Left ventricle myocardium inferior (tissue), 1 donor: Measurements from ENCODE around the gene PARD3B. TPM values are rescaled to one million over a fixed set of nuclear protein-coding genes. Genes with fewer than 3 reads are reported as not detected.

Experiments used
- DNase-seq: peaks from one replicate; pipeline ENCODE4 v3.0.0-alpha.2; 2020
- H3K27ac ChIP-seq: fragments of 200-600 bp; replicated peaks from 2 replicates; pipeline ENCODE4 v1.8.0; 2021
- H3K27me3 ChIP-seq: fragments of 200-600 bp; 2 replicates; pipeline ENCODE4 v1.8.0; 2021; ENCODE audit warnings: low read depth
- H3K36me3 ChIP-seq: fragments of 200-600 bp; 2 replicates; pipeline ENCODE4 v1.8.0; 2021
- H3K4me1 ChIP-seq: fragments of 200-600 bp; 2 replicates; pipeline ENCODE4 v1.8.0; 2021
- H3K4me3 ChIP-seq: fragments of 200-600 bp; 2 replicates; pipeline ENCODE4 v1.8.0; 2021; ENCODE audit warnings: mild to moderate bottlenecking, moderate library complexity
- H3K9me3 ChIP-seq: fragments of 200-600 bp; replicated peaks from 2 replicates; pipeline ENCODE4 v1.8.0; 2021
- intact Hi-C: fragments of 100-400 bp; cut with micrococcal nuclease; formaldehyde crosslinking; loops from one replicate; pipeline ENCODE4 v1.11.0; 2022
- total RNA-seq: library from RNA; stranded (reverse); fragmentation: NEBNext Ultra II Directional; extraction: Animal tissue kit (Norgen Biotek cat#: 25700); gene quantifications from one replicate; pipeline ENCODE4 v1.2.1, GENCODE V29; 2021
- TF ChIP-seq, protein P1 (sequence below): fragments of 200-600 bp; IDR thresholded peaks from 2 replicates; pipeline ENCODE4 v1.8.0; 2021; ENCODE audit warnings: antibody characterized with exemption, mild to moderate bottlenecking, borderline replicate concordance
- donor health status: DM: no; HTN: yes; CAD: no; lungs with severe emphysema.

The PARD3B gene
- total RNA-seq, 1 donor from 2014 or later = 9.1 TPM

DNA sequence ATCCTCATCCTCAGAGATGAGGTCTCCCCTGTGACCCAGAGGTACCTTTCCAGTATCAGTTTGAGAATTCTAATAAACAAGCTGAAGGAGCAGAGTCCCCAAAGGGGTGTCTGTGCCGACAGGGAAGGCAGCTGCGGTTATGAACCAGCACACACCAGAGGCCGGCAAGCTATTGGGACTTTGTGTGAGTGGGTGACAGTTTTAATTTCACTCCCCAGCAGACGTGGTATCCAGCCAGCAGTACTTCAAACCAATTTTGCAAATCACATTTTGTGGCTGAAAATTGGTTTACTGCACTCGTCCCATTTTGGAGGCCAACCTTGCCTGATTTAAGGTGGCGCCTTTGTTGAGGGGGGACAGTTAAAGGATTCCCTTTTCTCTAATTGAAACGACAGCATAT is 1034.1 kb downstream of the PARD3B start:
- TF ChIP-seq, protein P1, sequence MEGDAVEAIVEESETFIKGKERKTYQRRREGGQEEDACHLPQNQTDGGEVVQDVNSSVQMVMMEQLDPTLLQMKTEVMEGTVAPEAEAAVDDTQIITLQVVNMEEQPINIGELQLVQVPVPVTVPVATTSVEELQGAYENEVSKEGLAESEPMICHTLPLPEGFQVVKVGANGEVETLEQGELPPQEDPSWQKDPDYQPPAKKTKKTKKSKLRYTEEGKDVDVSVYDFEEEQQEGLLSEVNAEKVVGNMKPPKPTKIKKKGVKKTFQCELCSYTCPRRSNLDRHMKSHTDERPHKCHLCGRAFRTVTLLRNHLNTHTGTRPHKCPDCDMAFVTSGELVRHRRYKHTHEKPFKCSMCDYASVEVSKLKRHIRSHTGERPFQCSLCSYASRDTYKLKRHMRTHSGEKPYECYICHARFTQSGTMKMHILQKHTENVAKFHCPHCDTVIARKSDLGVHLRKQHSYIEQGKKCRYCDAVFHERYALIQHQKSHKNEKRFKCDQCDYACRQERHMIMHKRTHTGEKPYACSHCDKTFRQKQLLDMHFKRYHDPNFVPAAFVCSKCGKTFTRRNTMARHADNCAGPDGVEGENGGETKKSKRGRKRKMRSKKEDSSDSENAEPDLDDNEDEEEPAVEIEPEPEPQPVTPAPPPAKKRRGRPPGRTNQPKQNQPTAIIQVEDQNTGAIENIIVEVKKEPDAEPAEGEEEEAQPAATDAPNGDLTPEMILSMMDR = no peak
- H3K27ac ChIP-seq = no peak overlapping the region
- H3K9me3 ChIP-seq = peaks cover 14% of the 10 kb centered on the region
- no peaks in the 10 kb centered on the region for H3K4me1 ChIP-seq
- intact Hi-C loops = no loop called here
- H3K4me3 ChIP-seq = no peak overlapping the region
- no peaks in the 10 kb centered on the region for H3K27me3 ChIP-seq
- H3K36me3 ChIP-seq = no peaks in the 10 kb centered on the region
- DNase-seq = no peak

- H3K4me3 ChIP-seq = no peak overlapping the region
- intact Hi-C loops = no loop called here
- peaks cover 12% of the 10 kb centered on the region for H3K9me3 ChIP-seq
- TF ChIP-seq, protein P1 = no peak
- no peaks in the 10 kb centered on the region for H3K27me3 ChIP-seq
- H3K36me3 ChIP-seq = no peaks in the 10 kb centered on the region
- DNase-seq = no peak
- H3K4me1 ChIP-seq = no peaks in the 10 kb centered on the region
- H3K27ac ChIP-seq = no peak overlapping the region
Measured at GRCh38 chr2:205580212-205580987, 1035.1 kb downstream of the PARD3B start.

DNA sequence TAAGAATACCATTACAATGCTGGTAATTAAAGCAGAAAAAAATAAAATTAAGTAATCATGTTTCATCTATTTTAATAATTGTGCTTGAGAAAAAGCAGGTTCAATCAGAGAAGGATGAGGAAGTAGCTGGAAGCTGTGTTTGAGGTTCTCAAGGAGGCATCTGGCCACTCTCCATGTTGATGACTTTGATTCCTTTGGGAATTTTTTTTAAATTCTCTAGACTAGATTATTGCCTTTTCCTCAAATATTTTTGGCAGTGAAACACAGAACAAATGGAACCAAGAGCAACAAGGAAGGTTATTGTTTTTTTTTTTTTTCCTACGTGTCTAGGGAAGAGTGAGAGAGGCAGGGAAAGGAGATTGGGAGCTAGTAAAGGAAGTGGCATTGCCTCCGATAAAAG is 1037.1 kb downstream of the PARD3B start:
- TF ChIP-seq, protein P1 = no peak
- DNase-seq = no peak
- no peak overlapping the region for H3K27ac ChIP-seq
- H3K4me3 ChIP-seq = no peak overlapping the region
- no peaks in the 10 kb centered on the region for H3K9me3 ChIP-seq
- H3K27me3 ChIP-seq = no peaks in the 10 kb centered on the region
- intact Hi-C loops = no loop called here
- H3K4me1 ChIP-seq = no peaks in the 10 kb centered on the region
- no peaks in the 10 kb centered on the region for H3K36me3 ChIP-seq

DNA sequence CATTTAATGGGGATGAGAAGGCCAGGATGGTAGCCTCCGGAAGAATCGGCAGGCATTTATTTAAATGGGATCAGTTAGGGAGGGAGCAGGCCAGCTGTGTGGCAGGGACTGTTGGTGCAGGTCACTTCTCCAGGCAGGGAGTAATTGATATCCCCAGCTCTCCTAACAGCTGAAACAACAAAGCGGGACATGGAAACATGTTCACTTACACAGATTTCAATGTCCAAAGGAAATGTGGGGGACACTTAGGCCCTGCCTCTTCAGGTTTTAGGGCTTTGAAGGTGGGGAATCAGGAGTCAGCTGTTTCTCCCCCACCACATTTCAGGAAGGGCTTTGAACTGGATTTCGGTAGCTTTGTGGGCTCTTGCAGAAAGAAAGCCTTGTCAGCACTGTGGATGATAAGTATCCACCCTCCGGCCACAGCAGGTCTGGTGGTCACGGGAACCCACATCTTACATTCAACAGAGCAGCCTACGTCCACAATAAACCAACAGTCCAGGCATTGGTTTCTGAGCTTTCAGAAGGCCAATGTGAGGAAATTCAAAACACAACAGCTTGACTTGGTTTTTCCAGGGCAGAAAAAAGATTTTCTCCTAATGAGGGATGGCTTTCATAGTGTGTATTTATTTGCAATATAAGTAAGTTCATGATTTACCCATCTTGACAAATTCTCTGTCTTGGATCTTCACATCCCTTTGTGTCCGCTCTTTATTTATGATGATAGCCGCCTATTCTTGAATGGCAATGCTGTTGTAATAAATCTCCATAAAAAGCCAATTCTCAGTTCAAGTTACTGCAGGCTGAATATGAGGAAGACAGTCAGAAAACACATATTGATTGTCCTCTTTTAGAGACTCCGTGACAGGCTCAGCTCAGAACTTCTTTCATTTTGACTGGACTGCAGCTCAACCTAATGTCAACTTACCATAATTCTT is 1040.4 kb downstream of the PARD3B start:
- no peaks in the 10 kb centered on the region for H3K27me3 ChIP-seq
- no peak overlapping the region for H3K27ac ChIP-seq
- H3K9me3 ChIP-seq = no peaks in the 10 kb centered on the region
- no peaks in the 10 kb centered on the region for H3K36me3 ChIP-seq
- TF ChIP-seq, protein P1 = no peak
- no peaks in the 10 kb centered on the region for H3K4me1 ChIP-seq
- no peak for DNase-seq
- intact Hi-C loops = no loop called here
- no peak overlapping the region for H3K4me3 ChIP-seq

GRCh38 chr2:205586626-205587025 is 1041.4 kb downstream of the PARD3B start:
- intact Hi-C loops = no loop called here
- no peak for DNase-seq
- no peaks in the 10 kb centered on the region for H3K4me1 ChIP-seq
- H3K4me3 ChIP-seq = no peak overlapping the region
- no peaks in the 10 kb centered on the region for H3K27me3 ChIP-seq
- no peaks in the 10 kb centered on the region for H3K9me3 ChIP-seq
- H3K36me3 ChIP-seq = no peaks in the 10 kb centered on the region
- TF ChIP-seq, protein P1 = no peak
- no peak overlapping the region for H3K27ac ChIP-seq
